B cell (primary cell): ENCODE data around the gene MAVS. TPM values are rescaled to one million over a fixed set of nuclear protein-coding genes. Genes with fewer than 3 reads are reported as not detected.
"Not testable (repeated sequence)": the region's sequence is repeated elsewhere in the genome, so short reads cannot be mapped to it uniquely, and the experiment has no call there.

ENCODE experiments used
- ATAC-seq: fragments of 200-7000 bp; cut with Tn5 transposase; one replicate; pipeline ENCODE4 v1.10.0; 2021; ENCODE audit warnings: low read depth, mild to moderate bottlenecking, moderate number of reproducible peaks, moderate library complexity
- CTCF ChIA-PET: fragments of 350-600 bp; sonication (Branson Sonifier 250); formaldehyde crosslinking; loops from one replicate; lab custom pipeline; 2021; ENCODE audit warnings: antibody characterized with exemption, inconsistent platforms; lab: Charles Lee
- POLR2A ChIA-PET: fragments of 350-600 bp; sonication (Branson Sonifier 250); formaldehyde crosslinking; loops from one replicate; lab custom pipeline; 2021; ENCODE audit warnings: antibody characterized with exemption; lab: Charles Lee
- DNase-seq: peaks from one replicate; pipeline ENCODE4 v3.0.0; 2013
- H2AFZ ChIP-seq: 2 replicates; pipeline ENCODE4 v1.6.1; 2012; ENCODE audit warnings: mild to moderate bottlenecking, low read depth, low read length; ENCODE audit not compliant: insufficient read depth, poor library complexity, severe bottlenecking
- H3K27ac ChIP-seq, 2 donors: 1 replicate in 1 of 2; 2 replicates in 1 of 2; pipeline ENCODE4 v1.5.1; 2012 to 2013; ENCODE audit warnings: low read length in 2 of 2, mild to moderate bottlenecking in 2 of 2, moderate library complexity in 1 of 2
- H3K27me3 ChIP-seq, 4 experiments: fragments of 200-600 bp in 1 of 4; sonication (generic) in 1 of 4; replicated peaks in 1 of 4; 1 replicate in 2 of 4; 2 replicates in 2 of 4; pipeline versions ENCODE4 v1.6.1 to v1.7.0; 2013 to 2016; ENCODE audit warnings: low read length in 3 of 4, mild to moderate bottlenecking in 2 of 4, mixed read lengths in 1 of 4, moderate library complexity in 1 of 4; ENCODE audit not compliant: insufficient read depth in 4 of 4, control insufficient read depth in 3 of 4; ENCODE audit errors: control extremely low read depth in 1 of 4
- H3K36me3 ChIP-seq, 2 experiments: replicated peaks in 1 of 2; 1 replicate in 1 of 2; 2 replicates in 1 of 2; pipeline versions ENCODE4 v1.6.1 to v1.7.1; 2013; ENCODE audit warnings: low read length in 1 of 2; ENCODE audit not compliant: insufficient read depth in 2 of 2, control insufficient read depth in 1 of 2; ENCODE audit errors: control extremely low read depth in 1 of 2, extremely low read depth in 1 of 2
- H3K4me1 ChIP-seq, 2 donors: fragments of 200-600 bp in 1 of 2; sonication (generic) in 1 of 2; 1 replicate in 1 of 2; 2 replicates in 1 of 2; pipeline versions ENCODE4 v1.5.1 to v1.6.1; 2013 to 2017; ENCODE audit warnings: low read length in 2 of 2; ENCODE audit not compliant: control insufficient read depth in 2 of 2, insufficient read depth in 2 of 2
- H3K4me2 ChIP-seq: replicated peaks from 2 replicates; pipeline ENCODE3; 2012; ENCODE audit warnings: mild to moderate bottlenecking, low read depth, low read length; ENCODE audit not compliant: poor library complexity, severe bottlenecking
- H3K4me3 ChIP-seq, 5 experiments: fragments of 200-600 bp in 1 of 5; sonication (generic) in 1 of 5; 1 replicate in 3 of 5; 2 replicates in 2 of 5; pipeline versions ENCODE4 v1.5.1 to v1.7.0; 2011 to 2016; ENCODE audit warnings: low read length in 4 of 5, mild to moderate bottlenecking in 4 of 5, low read depth in 2 of 5, control low read depth in 1 of 5, moderate library complexity in 1 of 5; ENCODE audit not compliant: insufficient read depth in 1 of 5; ENCODE audit errors: control extremely low read depth in 1 of 5, extremely low read depth in 1 of 5
- H3K79me2 ChIP-seq: fragments of 200-600 bp; sonication (generic); one replicate; pipeline ENCODE4 v1.6.0; 2016; ENCODE audit warnings: low read length; ENCODE audit not compliant: control insufficient read depth, insufficient read depth
- H3K9ac ChIP-seq: fragments of 200-600 bp; sonication (generic); 2 replicates; pipeline ENCODE4 v1.6.1; 2017; ENCODE audit warnings: mild to moderate bottlenecking, low read length, moderate library complexity
- H3K9me3 ChIP-seq, 3 donors: one replicate each; pipeline versions ENCODE4 v1.6.1 to v1.7.1; 2013; ENCODE audit warnings: low read length in 2 of 3; ENCODE audit not compliant: control insufficient read depth in 2 of 3, insufficient read depth in 1 of 3; ENCODE audit errors: control extremely low read depth in 1 of 3
- H4K20me1 ChIP-seq: 2 replicates; pipeline ENCODE4 v1.6.0; 2012; ENCODE audit warnings: mild to moderate bottlenecking, low read length; ENCODE audit not compliant: insufficient read depth, control insufficient read depth, poor library complexity, severe bottlenecking
- H3K27ac Mint-ChIP-seq: one replicate; pipeline ENCODE4 v1.8.0; 2021; ENCODE audit warnings: mixed read lengths
- H3K27me3 Mint-ChIP-seq: one replicate; pipeline ENCODE4 v1.8.0; 2021; ENCODE audit warnings: mixed read lengths
- H3K4me1 Mint-ChIP-seq: one replicate; pipeline ENCODE4 v1.8.0; 2021; ENCODE audit warnings: mixed read lengths
- H3K4me3 Mint-ChIP-seq: one replicate; pipeline ENCODE4 v1.8.0; 2021; ENCODE audit warnings: mixed read lengths
- H3K9me3 Mint-ChIP-seq: one replicate; pipeline ENCODE4 v1.8.0; 2022; ENCODE audit warnings: mixed read lengths; ENCODE audit not compliant: insufficient read depth
- EZH2 ChIP-seq: IDR thresholded peaks from 2 replicates; pipeline ENCODE4 v1.6.1; 2012; ENCODE audit warnings: borderline replicate concordance, low read depth, mild to moderate bottlenecking, moderate library complexity, low read length; ENCODE audit not compliant: insufficient read depth, poor library complexity, severe bottlenecking
- WGBS: methylation state at CpG from one replicate; pipeline ENCODE4 v1.1.5; 2013; ENCODE audit warnings: missing lambda C conversion rate; ENCODE audit not compliant: insufficient coverage; 5-methylcytosine and 5-hydroxymethylcytosine counted together
- intact Hi-C: fragments of 100-400 bp; cut with micrococcal nuclease; formaldehyde crosslinking; loops from one replicate; pipeline ENCODE4 v1.10.0; 2022
- polyA plus RNA-seq: library from polyadenylated mRNA; depleted of rRNA; stranded (reverse); fragments of >200 nt; gene quantifications from 2 replicates; pipeline ENCODE4 v1.2.3, GENCODE V29; 2012
- total RNA-seq, 2 donors: library from RNA; stranded (reverse); fragments of 120-200 nt in 1 of 2; gene quantifications; 1 replicate in 1 of 2; 2 replicates in 1 of 2; pipeline versions ENCODE4 v1.2.3 to v1.2.4, GENCODE V29; 2013 to 2022
- TF ChIP-seq, protein P1 (sequence below): fragments of 200-600 bp; IDR thresholded peaks from one replicate; pipeline ENCODE4 v1.8.0; 2022; ENCODE audit warnings: antibody characterized with exemption, mild to moderate bottlenecking

MAVS gene
- total and polyA plus RNA-seq, 2 donors (not counting 1 experiment from before 2014, with no cell fraction given): 17.2 to 52.2 TPM

DNA sequence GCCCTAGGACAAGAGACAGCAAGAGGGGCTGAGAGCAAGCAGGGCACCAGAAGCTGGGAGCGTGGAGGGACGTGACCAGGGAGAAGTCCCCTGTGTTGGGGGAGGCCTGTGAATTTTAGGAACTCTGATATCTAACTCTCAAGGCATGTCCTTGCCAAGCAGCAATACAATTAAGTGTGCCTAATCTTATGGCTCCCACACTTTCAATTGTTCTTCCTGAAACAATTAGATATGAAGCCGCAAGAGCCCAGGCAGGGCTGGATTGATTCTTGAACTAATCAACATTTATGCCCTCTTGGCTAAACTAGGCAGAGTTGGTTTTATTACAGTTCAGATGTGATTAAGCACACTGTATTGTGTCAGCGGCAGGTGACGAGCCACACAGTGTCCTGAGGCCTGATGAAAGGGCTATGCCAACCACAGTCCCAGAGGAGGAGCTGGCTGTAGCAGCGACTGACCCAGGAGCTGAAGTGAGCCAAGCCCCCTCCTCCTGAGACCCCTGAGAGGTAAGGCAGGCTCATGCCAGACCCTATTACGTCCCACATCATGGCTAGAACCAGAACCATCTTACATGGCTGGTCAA lies 4.2 kb upstream of the MAVS start:
- H3K27me3 Mint-ChIP-seq: no peaks in the 10 kb centered on the region
- Histone ChIP-seq H3K4me3 (no peak overlapping the region), H3K27me3 (no peaks in the 10 kb centered on the region), H2AFZ (no peak overlapping the region), H3K4me2 (no peak overlapping the region), H3K36me3 (no peaks in the 10 kb centered on the region), H3K27ac (no peak overlapping the region), H3K9me3 (no peaks in the 10 kb centered on the region), H4K20me1 (peaks cover under 1% of the 10 kb centered on the region), H3K79me2 (peaks cover 16% of the 10 kb centered on the region), H3K9ac (no peak overlapping the region), H3K4me1 (peaks cover 3 to 12% of the 10 kb centered on the region in 2 donors)
- intact Hi-C loops: no loop called here
- DNase-seq (no peak), ATAC-seq (no peak)
- 69% methylated on average over 5 of the region's 7 CpGs for WGBS
- TF ChIP-seq, protein P1, sequence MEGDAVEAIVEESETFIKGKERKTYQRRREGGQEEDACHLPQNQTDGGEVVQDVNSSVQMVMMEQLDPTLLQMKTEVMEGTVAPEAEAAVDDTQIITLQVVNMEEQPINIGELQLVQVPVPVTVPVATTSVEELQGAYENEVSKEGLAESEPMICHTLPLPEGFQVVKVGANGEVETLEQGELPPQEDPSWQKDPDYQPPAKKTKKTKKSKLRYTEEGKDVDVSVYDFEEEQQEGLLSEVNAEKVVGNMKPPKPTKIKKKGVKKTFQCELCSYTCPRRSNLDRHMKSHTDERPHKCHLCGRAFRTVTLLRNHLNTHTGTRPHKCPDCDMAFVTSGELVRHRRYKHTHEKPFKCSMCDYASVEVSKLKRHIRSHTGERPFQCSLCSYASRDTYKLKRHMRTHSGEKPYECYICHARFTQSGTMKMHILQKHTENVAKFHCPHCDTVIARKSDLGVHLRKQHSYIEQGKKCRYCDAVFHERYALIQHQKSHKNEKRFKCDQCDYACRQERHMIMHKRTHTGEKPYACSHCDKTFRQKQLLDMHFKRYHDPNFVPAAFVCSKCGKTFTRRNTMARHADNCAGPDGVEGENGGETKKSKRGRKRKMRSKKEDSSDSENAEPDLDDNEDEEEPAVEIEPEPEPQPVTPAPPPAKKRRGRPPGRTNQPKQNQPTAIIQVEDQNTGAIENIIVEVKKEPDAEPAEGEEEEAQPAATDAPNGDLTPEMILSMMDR: no peak
- no peak for TF ChIP-seq EZH2
- CTCF ChIA-PET: interaction anchor here (0.8 kb wide), 1 partner anchor 22 kb away, joined by 3 read pairs; the partner anchor contains the start of gene AP5S1
- H3K4me3 Mint-ChIP-seq: no peak overlapping the region
- H3K4me1 Mint-ChIP-seq: peaks cover 12% of the 10 kb centered on the region
- H3K9me3 Mint-ChIP-seq: no peaks in the 10 kb centered on the region
- H3K27ac Mint-ChIP-seq: no peak overlapping the region
- POLR2A ChIA-PET: interaction anchor here (0.7 kb wide), 1 partner anchor 38 kb away, joined by 9 read pairs; no protein-coding TSS in a partner anchor

GRCh38 chr20:3843490-3843889 lies 3.1 kb upstream of the MAVS start:
- Histone ChIP-seq H3K36me3 (no peaks in the 10 kb centered on the region), H3K4me3 (no peak overlapping the region), H3K4me2 (no peak overlapping the region), H2AFZ (no peak overlapping the region), H3K79me2 (peaks cover 25% of the 10 kb centered on the region), H3K9me3 (no peaks in the 10 kb centered on the region), H4K20me1 (peaks cover 7% of the 10 kb centered on the region), H3K27me3 (no peaks in the 10 kb centered on the region), H3K9ac (no peak overlapping the region), H3K27ac (no peak overlapping the region), H3K4me1 (peaks cover 8 to 18% of the 10 kb centered on the region in 2 donors)
- H3K27me3 Mint-ChIP-seq: no peaks in the 10 kb centered on the region
- H3K9me3 Mint-ChIP-seq: no peaks in the 10 kb centered on the region
- H3K27ac Mint-ChIP-seq: no peak overlapping the region
- H3K4me1 Mint-ChIP-seq: peaks cover 21% of the 10 kb centered on the region
- CTCF ChIA-PET: interaction anchor here (0.8 kb wide), 1 partner anchor 23 kb away, joined by 3 read pairs; the partner anchor contains the start of gene AP5S1
- POLR2A ChIA-PET: no interaction called here
- WGBS: 66% methylated on average over 5 of the region's 5 CpGs
- no peak for TF ChIP-seq EZH2
- TF ChIP-seq, protein P1: no peak
- intact Hi-C loops: no loop called here
- no peak for ATAC-seq
- H3K4me3 Mint-ChIP-seq: no peak overlapping the region
- no peak for DNase-seq

- H3K36me3 ChIP-seq, H3K9me3 Mint-ChIP-seq, H3K27ac ChIP-seq, H2AFZ ChIP-seq, intact Hi-C loops, H3K27me3 Mint-ChIP-seq, POLR2A ChIA-PET, H3K4me2 ChIP-seq, H3K27ac Mint-ChIP-seq, H3K9ac ChIP-seq, H3K4me3 Mint-ChIP-seq, DNase-seq, ATAC-seq, H3K27me3 ChIP-seq, H3K9me3 ChIP-seq, H3K4me3 ChIP-seq: not testable (repeated sequence)
- 97% methylated on average over 7 of the region's 9 CpGs for WGBS
- peaks cover 27% of the 10 kb centered on the region for H3K4me1 Mint-ChIP-seq
- H3K4me1 ChIP-seq: peaks cover 8 to 18% of the 10 kb centered on the region in 2 donors
- peaks cover 31% of the 10 kb centered on the region for H3K79me2 ChIP-seq
- CTCF ChIA-PET: interaction anchor here (1.2 to 2.1 kb wide), 2 partner anchors 11 to 44 kb away, joined by 3 to 9 read pairs; no protein-coding TSS in a partner anchor
- H4K20me1 ChIP-seq: peaks cover 13% of the 10 kb centered on the region
Observed at GRCh38 chr20:3843990-3844619, 2.5 kb upstream of the MAVS start.
